COR-L47 (cell line): ENCODE results near the gene SLC48A1.
A peak's percentile ranks its signal among the peaks of the same experiment; 100 is the strongest.
"Not testable (repeated sequence)": the region's sequence is repeated elsewhere in the genome, so short reads cannot be mapped to it uniquely, and the experiment has no call there.

Source experiments
- DNase-seq: peaks from one replicate; lab custom pipeline; 2025; lab: John Stamatoyannopoulos, UW

The SLC48A1 gene

DNA sequence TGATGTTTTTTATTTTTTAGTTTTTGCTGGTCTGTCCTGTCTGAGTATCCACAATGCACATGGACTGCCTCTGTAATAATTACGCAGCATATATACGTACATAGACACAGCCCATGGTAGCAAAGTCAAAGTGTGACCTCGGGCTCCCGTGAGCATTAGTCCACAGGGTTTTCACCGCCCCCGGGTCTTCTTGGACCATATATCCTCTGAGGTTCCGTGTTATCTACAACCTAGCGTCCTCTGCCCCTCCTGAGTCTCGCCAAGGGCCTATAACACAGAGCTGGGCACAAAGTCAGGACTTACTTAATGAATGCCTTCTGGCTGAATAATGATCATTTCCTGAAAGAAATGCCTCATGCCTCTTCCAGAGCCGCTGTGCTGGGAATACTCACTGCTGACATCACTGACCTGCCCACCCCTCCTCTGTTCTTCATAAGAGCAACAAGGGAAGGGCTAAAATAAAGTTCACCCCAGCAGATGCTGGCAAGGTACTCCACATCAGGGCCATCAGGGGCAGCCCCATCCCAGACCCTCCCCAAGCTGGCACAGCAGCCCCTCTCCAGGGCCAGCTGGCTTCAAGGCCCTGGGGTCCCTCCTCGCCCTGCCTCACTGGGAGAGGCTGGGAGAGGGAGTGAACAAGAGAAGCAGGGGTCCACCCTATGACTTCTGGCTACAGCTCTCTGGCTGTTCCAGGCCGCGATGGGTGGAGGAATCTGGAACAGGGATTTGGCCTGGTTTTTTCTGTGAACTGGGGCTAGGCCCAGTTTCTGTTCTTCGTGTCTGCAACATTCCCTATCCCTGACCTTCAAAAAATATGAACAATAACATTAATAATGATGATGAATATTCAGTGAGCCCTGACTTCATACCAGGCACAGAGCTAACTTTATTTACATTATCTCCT is 38.8 kb downstream of the SLC48A1 start:
- DNase-seq: no peak

DNA sequence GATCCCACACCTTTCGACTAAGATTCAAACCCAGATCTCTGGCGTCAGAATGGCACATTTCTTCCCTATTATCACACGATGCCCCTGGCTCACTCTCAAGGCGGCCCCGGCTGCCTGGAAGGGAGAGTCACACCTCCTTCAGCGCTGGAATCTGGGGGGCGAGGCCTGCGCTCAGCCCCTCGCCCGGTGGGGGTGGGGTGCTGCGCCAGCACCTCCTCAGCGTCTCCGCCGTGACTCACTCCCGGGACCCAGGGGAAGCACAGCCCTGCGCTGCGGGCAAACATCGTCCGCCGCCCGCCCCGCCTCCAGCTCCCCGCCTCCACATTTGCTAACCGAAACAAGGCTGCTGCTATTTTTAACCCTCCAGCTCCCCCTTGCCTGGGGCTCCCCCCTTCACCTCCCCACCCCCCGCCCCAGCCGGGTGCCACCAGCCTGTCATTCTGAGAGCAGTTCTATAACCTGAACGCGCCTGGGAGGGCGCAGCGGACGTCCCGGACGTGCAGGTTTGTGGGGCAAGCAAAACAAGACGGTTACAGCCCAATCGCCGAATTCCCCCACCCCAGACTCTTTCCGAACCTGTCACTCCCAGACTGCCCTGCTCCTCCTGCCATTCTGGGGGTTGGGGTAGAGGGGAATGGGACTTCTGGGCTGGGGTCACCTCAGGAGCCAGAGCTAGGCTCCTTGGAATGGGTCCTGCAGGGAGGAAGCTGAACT is 39.9 kb downstream of the SLC48A1 start:
- DNase-seq: no peak

DNA sequence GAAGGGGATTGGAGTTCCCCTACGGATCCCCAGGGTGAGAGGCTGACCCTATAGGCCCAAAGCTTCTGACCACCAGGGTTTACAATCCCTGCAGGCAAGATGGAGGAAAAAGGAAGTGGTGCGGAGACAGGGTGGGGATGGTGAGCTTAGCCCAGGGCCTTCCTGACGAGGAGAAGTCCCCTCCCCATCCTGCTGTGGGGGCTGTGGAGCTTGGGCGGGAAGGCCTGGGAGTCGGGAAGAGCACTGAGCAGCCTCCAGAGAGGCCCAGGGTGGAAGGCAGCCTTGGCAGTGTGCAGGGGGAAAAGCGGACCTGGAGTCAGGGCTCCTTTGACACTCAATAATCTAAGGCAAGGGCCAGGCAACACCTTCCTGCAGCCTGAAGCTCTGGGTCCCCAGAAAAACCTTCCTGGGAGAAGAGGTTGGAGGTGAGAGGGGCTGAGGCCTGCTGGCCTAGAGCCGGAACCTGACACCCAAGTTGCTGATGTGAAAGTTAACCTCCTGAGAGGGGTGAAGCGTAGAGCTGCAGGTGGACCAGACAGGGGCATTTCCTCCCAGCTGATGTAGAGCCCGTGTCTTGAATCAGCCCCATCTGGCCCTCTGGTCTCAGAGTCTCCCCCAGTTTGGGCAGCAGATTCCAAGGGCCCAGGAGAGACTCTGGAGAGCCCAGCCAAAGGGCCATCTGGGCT is 40.6 kb downstream of the SLC48A1 start:
- DNase-seq: no peak

DNA sequence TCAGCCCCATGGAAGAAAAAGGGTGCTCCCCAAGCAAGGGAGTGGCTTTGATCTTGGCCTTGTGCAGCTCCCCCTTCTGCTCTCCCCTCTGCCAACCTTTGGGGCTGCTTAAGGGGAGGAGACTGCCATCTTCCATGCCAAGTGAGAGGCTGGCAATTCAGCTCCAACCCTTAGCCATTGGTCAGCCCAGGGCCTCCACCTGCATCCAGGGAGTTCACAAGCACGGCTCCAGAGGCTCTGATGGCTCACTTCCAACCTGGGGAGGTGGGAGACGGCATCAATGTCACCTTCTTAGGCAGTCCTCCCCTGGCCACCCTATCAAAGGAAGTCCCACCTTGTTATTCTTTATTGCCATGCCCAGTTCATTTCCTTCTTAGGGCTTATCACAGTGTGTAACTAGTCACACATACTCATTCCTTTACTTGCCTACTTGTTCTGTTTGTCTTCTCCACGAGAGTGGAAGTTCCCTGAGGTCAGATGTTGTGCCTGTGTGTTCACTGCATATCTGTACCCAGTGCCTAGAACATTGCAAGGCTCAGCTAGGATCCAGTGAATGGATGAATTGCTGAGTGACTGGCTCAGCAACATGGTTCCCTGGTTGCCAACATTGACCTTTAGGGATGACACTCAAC is 41.6 kb downstream of the SLC48A1 start:
- DNase-seq: no peak

DNA sequence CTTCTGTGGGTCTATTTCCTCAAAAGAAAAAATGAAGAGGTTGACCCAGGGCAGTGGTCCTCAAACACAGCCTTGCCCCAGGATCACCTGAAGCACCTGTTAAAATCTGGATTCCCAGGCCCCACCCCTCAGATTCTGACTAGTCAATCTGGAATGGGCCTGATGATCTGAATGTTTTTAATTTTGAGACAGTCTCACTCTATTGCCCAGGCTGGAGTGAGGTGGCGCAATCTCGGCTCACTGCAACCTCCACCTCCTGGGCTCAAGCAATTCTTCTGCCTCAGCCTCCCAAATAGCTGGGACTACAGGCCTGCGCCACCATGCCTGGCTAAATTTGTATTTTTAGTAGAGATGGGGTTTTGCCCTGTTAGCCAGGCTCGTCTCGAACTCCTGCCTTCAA is 42.4 kb downstream of the SLC48A1 start:
- DNase-seq: not testable (repeated sequence)

DNA sequence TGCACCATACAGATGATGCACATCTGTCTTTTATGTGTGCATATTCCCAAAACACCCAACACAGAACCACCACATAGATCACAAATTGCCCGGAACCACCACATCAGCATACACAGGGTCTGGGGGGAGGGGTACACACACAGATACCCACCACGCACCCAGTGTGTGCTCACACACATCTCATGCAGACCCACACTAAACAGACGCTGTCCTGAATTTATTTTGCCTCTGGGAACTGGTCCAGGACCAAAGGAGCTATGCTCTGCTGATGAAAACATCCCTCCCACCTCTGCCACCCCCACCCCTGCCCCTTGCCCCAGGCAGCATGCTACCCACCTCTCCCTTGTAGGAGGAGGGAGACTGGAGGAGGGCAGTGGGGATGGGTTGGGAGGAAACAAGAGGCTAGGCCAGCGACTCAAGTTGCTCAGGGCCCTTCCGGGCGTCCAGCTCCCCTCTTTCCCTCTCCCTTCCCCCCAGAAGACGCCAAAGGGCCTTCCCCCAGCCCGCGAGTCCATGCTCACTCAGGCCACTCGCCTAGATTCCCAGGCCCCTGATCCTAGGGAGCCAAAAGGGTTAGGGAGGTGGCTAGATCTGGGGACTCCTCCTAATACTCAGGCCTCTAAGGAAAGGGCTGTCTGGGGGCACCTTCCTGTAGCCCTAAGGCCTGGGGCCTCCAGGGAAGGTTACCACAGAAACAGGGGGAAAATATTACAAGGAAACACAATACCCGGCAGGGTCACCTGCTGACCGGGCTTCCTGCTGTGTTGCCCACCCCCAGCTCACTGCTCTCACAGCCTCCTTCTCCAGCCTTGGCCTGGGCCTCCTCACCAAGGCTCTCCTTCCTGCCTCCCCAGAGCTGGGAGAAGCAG is 43.6 kb downstream of the SLC48A1 start:
- DNase-seq: no peak

DNA sequence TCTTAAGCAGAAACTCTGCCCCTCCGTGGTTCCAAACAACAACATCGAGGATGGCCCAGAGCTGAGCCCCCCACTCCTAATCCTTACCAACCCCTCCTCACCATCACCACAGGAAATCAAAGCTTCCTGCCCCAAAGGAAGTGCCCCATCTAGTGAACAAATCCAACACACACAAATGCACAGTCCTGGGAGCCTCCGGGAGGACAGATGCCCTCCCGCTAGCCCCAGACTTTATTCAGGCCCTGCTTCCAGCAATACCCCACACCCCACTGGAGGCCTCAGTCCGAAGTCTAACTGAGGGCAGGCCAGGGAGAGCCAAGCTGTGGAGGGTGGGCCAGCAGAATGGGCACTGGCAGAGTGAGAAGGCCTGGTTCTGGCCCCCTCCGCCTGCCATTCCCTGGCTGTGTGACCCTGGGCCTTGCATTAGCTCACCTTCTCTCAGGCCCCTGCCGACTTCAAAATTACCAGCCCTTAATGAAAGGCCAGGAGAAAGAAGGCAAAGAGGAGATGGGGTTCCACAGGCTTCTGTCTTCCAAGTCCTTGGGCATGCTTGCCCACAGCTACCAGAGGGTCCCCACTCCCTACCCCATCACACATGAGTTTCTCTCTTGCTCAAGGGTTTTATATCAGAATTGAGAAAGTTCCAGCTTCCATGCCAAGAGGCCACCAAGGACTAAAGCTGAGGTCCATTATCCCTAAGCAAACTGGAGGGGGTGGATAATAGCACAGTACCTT is 44.4 kb downstream of the SLC48A1 start:
- no peak for DNase-seq

DNA sequence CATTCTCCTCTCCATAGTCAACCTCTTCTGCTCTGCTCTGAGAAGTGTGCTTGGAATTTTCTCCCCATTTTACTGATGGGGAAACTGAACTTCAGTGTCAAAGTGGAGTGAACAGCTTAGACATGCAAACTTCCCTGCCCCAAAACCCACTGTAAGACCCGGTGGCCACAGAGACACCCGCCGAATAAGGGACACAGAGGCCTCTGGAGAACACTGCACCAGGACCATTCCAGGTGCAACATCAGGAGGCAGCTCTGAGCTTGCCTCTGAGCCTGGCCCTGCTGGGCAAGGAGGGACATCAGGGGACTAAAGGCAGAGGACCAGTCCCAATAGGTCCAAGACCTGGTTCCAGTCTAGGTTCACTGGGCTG is 45.0 kb downstream of the SLC48A1 start:
- no peak for DNase-seq

DNA sequence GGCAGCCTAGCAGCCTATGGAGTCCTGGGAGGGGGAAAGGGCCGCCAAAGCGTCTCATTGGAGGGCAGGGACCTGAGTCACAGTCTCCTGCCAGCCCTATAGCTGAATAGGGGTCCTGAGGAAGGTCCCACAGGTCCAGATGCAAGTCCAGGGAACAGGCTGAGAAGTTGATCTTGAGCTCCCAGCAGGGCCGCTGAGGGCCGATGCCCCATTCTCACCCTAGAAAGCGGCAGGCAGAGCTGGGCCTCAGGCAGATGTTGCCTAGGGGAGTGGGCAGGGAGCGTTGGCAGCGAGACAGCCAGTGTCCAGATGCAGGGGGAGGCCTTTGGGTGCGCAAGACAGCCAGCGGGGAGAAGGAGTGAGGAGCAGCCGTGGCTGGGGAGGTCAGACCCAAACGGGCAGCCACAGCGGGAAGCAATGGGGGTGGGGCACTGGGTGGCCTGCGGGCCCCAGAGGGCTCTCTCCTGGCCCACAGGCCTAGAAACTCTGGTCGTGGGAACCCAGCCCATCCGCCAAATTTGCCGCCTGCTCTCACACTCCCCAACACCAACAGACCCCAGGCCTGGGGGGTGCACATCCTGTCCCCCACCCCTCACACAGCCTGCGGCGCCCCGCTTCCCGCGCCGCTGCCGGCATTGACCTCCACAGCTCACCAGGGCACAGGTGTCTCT is 45.6 kb downstream of the SLC48A1 start:
- no peak for DNase-seq

DNA sequence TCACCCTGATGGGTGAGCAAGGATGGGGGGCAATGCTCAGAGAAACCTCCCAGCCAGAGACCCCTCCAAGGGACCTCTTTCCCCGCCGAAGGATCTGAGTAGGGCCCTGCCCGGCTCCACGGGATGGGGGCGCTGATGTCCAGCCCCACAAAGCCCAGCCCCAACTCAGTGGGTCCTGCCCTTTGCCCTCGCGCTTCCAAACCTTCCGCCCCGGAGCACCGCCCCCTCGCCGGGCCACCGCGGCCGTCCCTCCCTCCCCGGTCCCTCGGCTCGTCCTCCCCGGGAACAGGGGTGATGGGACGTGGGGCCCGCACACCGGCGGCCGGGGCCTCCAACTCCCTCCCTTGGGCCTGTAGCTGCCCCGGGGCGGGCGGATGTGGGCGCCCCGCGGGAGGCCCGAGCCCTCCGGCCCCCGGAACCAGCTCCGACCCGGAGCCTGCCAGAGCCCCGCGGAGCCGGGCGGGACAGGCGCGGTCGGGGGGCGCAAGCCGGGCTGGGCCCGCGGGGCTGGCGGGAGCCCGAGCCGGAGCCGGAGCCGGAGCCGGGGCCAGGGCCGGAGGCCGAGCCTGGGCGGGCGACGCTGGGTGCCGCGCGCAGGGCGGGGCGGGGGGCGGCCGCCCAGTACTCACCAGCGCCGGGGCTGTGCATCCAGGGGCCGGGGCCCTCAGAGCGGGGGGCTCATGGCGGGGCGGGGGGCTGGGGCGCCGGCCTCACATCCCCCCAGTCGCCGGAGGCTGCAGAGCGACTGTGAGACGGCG is 46.3 kb downstream of the SLC48A1 start:
- DNase-seq: no peak

DNA sequence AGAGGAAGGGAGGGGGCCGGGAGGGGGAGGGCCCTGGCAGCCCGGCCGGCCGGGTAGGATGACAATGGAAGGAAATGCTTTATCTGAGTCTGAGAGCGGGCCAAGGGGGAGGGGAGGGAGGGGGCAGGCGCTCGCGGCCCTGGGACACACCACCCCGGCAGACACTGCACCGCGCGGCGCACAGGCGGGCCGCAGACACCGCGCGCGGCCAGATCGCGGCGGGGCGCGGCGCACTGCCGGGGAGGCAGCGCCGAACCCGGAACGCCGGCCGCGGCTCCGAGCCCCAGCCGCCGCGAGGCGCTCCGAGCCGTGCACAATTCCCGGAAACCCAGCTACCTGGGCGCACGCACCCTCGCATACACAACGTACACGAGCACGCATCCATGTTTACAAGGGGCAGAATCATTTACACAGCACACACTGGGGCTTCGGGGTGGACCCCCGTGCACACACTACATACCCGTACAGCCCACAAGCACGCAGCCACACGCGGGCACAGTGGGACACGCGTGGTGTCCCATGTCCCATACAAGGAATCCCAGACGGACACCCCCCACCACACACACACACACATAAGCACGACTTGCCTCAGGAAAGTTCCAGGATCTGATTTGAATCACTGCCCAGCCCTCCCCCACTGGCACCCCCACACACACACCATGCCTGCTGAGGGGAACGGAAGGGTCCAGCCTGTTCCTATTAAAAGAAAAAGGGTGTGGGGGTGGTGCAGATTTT is 47.0 kb downstream of the SLC48A1 start, which contains the start of gene HDAC7:
Gene HDAC7, minus strand, starts transcription at position 8 of the 735 bp plus-strand sequence. CDS start 118 bp downstream, outside the sequence.
- peak; percentile 35 for DNase-seq

DNA sequence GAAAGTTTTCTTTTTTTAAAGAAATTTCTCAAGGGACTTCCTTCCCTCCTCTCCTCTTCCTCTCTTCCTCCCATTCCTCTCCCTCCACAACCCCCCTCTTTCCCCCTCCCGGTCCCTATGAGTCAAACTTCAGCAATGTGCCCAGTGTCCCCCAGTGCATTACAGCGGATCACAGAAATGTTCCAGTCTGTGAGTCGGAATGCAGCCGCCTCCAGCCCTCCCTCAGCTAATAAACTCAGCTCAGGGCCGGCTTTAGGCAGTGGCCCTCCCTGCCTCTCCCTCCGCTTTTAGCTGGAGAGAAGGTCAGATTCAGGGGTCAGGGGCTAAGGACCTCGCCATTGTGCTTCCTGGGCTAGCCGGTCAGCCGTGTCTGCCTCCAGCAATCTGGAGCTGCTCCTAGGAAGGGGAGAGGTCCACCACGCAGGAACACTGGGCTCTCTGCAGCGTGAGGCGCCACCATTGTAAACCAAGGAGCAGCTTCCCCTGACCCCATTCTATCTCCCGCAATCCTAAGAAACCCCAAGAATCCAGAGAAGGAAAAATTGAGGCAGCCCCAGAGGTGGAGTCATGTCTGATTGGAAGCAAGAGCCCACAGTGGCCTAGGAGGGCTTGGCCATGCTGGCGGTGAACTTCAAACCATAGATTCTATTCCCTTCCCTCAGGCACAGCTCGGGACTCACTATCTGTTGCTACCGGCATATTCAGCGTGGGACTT is 47.8 kb downstream of the SLC48A1 start:
- DNase-seq: no peak

DNA sequence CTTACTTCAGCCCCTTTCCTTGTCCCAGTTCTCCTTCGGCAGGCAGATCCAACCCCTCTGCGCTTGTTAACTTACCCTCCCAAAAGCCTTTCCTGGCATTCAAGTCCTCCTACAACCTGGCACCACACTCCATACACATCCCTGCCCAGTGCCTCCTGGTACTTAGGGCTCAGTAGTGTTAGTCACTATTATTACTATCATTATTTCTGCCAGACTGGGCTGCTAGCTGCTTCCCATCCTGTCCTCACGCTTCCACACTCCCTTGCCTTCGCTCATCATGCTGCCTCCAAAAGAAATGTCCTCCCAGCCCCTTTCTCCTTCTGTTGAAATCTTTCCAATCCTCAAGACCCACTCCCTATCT is 48.3 kb downstream of the SLC48A1 start:
- DNase-seq: no peak

DNA sequence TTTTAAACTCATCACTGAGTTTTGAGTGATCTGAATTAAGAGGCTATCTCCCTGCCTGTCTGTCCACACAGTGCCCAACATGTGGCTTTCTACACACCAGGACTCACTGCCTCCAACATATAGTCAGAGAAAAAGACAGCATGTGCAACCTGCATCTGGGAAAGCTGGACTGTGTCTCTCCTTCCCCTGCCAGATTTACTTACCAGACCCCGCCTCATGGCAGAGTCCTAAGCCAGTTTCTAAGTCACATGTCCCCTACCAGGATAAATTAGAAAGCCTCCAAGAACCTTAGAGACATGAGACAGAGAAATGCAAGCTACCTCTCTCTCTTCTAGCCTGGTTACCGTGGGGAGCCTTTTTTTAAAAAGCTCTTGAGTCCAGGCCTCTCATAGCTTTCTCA is 49.4 kb downstream of the SLC48A1 start:
- no peak for DNase-seq

DNA sequence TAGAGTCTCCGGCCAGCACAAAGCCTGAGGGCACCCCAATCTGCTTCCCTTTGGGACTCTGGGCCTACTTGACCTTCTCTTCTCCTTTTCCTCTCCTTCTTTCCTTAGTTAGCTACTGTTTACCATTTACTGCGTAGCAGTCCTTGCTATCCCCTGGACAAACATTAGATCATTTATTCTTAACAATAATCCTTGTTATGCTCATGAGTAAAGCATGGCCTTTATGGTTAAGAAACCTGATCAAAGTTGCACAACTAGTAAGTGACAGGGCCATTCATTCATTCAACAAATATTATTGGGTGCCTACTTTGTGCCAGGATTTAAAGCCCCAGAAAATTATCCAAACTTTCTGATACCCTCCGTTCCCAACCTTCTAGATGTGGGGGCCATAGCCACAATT is 49.8 kb downstream of the SLC48A1 start:
- no peak for DNase-seq

DNA sequence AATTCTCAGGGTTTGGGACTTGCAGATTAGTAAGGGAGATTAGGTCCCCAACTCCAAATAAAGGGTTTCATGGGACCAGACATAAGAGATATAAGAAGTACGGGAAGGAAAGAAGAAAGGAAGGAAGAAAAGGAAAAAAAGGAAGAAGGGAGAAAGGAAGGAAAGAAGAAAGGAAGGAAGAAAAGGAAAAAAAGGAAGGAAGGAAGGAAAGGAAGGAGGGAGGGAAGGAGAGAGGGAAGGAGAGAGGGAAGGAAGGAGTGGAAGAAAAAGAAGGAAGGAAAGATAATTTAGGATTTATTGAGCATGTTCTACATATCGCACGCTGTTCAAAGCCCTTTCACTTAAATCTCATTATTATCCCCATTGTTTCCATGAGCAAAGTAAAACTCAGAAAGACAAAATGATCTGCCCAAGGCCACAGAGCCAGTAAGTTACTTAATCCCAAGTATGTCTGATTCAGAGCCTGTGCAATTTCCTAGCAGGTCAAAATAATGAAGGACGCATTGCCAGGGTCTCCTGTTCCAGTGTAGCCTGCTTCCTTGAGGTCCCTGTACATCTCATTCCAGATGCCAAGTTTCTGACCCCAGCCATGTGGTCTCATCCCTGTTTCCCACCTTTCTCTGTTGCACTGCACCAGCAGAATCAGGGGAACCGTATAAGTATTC is 50.5 kb downstream of the SLC48A1 start:
- DNase-seq: no peak

DNA sequence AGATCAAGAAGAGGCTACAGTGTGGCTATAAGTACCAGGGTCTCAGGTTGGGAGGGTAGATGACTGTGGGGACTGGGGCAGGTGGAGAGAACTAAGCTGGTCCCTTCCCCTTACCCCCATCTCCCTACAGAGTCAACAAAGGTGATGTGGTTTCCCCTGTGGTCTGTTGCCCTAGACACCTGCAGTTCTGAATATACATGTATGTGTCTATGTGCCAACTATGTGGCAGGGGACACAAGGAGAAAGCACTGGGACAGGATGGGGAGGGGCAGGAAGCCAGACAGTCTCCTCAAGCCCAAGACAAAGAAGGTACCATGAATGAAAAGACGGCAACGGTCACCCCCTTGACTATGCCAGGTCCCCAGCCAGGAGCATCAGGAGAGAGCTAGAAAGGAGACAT is 51.2 kb downstream of the SLC48A1 start:
- DNase-seq: no peak
